HG03139 (cell line): Measurements from ENCODE around the gene SRRT.
"Not testable (repeated sequence)": the region's sequence is repeated elsewhere in the genome, so short reads cannot be mapped to it uniquely, and the experiment has no call there.

ENCODE experiments used
- ATAC-seq: cut with Tn5 transposase; IDR thresholded peaks from one replicate; pipeline ENCODE4 v1.9.1; 2021; ENCODE audit not compliant: unreplicated experiment

Gene SRRT

DNA sequence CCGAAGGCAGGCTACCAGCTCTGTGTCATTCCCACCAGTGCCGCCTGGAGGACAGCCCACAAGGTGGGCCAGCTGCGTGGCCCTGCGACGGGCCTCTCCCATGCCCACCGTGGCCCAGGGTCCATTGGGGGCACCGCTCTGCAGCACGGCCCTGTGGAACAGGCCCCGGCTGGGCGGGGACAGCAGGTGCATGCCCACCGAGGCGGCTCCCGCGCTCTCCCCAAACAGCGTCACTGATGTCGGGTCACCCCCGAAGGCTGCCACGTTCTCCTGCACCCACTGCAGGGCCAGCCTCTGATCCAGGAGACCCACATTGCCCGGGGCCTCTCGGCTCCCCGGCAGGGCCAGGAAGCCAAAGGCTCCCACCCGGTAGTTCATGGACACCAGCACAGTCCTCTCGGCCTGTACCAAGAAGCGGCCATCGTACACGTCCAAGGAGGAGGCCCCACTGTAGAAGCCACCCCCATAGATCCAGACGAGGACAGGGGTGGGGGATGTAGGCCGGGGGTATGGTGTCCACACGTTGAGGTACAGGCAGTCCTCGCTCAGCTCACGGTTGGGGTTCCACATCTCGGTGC, 18.5 kb downstream of the SRRT start:
- no peak for ATAC-seq

DNA sequence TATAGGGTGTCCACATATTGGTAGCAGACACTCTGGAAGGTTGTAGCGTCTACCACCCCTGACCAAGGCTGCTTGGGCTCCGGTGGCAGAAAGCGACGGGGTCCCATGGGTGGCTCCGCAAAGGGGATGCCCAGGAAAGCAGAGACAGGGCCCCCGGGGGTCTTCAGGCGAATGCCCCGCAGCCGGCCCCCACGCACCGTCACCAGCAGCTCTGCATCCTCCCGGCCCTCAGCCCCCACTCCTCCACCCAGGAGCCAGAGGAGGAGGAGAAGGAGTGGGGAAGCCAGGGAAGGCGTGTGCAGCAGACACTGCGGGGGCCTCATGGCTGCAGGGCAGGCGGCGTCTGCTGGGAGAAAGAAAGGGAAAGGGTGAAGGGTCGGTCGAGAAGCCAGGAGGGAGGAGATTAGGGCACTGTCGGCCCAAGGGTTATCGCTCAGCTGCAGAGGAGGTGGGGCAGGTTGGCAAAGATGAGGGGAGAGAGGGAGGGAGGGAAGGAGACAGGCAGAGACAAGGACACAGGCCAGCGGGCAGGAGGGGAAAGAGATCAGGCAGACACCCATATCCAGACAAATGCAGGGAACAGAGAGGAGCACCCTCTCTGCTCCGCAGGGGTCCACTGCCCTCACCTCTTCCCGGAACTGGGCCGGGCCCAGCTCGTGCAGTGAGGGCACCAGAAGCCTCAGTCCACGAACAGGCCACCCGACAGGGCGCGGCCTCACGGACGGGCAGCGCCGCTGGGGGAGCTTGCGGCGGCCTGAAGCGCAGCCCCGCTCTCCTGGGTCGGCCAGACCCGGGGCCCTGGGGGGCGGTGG, 19.2 kb downstream of the SRRT start:
- ATAC-seq = no peak

DNA sequence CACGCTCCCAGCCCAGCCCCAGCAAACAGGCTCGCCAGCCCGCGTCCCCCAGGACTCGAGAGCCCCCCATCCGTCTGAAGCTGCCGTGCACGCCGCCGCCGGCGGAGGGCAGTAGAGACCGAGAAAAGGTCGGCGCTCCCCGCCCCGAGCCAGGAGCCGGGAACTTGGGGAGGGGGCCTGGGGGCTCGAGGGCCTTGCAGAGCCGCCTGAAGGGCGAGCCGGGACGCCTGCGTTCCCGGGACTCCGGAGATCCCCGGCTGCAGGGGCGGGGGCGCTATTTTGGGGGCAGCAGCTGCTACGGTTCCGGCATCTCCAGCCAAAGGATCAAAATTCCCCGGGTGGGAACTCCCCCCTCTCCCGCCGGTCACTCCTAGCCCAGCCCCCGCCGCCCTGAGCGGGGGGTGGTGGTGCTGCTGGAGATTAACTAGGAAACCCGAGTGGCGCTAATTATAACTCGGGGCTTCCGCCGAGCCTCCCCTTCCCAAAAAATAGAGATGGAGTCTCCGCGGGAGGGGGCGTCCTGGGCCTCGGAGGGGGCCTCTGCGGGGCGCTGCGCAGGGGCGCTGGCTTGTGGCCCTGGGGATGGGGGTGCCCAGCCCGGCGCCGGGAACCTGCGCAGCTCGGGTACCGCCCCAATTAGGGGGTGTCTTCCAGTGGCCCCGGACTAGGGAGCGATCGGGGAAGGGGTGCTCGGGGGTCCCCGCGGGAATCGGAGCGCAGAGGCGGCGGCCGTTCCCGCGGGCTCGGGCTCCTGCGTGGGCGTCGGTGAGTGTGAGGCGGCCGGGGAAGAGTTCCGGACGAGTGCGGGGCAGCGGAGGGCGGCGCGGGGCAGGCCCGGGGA, 20.2 kb downstream of the SRRT start:
- ATAC-seq = no peak

DNA sequence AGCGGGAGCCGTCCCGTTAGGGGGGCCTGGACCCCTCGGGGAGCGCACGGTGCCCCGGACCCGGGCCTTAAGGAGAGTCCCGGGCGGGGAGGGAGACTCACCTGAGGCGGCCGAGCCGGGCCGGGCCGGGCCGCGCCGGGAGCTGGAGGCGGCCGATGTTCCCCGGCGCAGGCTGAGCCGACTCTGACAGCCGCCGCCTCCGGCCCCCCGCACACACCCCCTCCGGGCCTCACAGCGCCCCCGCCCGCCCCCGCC, 20.7 kb downstream of the SRRT start, which contains the start of gene ACHE:
TSS of gene ACHE (minus strand) at position 188 of the 255 bp plus-strand sequence. CDS start 1,656 bp downstream, outside the sequence.
- ATAC-seq = no peak

DNA sequence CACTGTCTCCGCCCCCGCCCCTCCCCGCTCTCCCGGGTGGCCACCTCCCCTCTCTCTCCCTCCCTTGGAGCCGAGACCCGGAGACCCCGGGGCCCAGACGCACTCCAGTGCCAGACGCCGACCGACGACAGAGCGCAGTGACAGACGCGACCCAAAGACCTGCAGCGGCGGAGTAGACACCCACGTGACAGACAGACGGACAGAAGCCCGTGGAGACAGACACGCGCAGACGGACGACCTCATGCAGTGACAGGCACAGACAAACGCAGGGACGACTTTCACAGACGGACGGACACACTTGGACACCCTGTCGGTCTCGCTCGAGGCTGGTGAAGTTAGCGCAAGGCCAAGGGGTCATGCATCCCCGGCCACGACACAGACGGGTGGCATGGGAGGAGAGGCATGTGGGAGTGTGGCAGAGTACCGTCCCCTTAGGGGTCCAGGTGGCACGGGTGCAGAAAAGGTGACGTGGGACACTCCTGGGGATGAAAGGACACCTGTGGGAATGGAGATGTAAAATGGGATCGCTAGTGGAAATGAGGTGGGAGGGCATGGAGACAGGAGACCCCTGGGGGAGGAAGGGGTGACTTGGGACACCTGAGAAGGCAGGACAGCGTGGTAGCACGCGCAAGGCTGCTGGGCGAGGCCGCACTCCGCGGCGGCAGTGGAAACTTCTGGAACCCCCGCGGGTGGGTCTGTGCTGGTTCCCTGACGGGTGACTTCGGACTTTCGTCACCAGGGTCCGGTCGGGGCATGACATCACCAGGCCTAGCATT, 21.2 kb downstream of the SRRT start:
- no peak for ATAC-seq

DNA sequence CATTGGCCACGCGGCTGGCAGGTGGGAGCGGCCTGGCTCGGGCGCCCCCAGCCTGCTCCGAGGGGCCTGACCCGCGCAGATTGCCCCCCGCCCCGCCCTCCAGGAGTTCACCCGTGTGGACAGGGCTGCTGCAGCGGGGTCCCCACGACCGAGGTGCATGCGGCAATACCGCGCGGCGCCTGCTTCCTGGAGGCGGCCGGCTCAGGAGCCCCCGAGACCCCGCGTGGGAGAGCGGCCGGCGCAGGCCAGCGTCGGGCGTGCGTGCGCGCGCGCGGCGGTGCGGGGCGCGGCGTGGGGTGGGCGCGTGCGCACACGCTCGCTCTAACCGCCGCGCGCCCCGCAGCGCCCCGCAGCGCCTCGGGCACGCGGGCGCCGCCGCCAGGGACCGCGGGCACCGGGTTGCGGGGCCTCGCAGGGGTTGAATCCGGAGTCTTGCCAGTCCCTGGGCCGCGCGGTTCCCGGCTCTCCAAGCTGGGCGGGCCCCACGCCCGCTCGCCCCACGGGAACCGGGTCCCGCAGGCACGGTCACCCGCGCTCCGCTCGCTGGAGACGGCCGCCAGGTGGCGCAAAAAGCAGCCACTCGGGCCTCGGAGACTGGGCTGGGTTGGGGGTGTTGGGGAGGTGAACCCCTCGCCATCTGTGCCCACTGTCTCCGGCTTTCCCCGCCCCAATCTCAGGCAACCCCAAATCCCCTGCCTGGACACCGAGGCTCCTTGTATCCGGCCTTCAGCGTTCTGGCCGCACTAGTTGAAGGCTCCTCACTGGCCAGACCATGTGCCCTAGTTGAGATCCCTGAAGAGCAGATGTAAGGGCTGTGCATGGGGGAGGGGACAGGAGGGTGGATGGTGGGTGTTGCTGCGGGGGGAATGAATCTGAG, 22.1 kb downstream of the SRRT start:
- ATAC-seq = no peak

DNA sequence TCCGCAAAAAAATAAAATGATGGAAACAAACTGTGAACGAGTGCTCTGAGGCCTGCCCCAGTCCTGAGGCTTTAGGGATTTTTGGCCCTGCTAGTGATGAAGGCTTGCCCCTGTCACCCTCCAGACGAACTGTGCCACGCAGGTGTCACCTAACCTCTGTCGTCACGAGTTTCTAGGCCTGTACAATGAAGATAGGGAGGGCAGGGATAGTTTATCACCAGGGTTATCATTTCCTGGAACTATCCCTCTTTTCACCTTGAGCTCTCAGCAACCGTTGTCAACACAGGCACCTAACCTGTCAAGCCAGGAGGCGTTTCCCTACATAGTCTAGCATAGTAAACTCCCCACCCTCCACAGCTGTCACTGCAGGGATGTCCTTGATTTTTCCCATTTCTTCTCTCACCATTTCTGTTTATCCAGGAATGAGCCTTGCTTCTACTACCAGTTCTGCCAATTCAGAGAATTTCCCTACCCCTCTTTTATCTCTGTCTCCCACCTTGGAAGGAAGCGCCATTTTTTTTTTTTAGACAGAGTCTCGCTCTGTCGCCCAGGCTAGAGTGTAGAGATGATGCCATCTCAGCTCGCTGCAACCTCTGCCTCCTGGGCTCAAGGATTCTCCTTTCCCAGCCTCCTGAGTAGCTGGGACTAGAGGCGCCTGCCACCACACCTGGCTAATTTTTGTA, 23.0 kb downstream of the SRRT start:
- no peak for ATAC-seq

DNA sequence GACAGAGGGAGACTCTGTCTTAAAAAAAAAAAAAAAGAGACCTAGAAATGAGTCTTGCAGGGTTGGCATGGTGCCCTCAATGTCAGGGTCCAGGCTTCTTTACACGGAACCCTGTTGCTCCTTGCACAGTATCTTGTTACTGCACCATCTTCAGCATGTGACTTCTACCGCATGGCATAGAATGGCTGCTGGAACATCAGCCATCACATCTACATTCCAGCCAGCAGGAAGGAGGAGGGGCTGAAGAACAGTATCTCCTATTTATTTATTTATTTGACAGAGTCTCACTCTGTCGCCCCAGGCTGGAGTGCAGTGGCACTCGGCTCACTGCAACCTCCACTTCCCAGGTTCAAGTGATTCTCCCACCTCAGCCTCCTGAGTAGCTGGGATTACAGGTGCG, 24.5 kb downstream of the SRRT start:
- no peak for ATAC-seq

DNA sequence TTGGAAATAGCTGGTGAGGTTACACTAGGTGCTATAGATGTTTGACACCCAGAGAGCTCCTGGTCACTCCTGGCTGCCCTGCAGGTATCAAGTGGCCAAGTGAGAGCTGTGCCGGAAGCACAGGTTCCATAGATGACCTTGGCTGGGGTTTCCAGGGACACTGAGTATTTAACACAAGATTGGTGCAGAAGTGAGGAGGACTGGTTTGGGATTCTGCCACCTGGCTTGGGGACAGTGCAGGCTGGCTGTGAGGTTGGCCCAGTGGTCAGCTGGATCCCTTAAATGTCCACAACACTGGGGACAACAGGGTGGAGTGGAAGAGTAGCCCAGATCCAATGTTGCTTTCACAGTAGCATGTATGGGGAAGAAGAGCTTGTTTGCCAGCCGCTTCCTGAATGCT, 26.1 kb downstream of the SRRT start:
- ATAC-seq = no peak

DNA sequence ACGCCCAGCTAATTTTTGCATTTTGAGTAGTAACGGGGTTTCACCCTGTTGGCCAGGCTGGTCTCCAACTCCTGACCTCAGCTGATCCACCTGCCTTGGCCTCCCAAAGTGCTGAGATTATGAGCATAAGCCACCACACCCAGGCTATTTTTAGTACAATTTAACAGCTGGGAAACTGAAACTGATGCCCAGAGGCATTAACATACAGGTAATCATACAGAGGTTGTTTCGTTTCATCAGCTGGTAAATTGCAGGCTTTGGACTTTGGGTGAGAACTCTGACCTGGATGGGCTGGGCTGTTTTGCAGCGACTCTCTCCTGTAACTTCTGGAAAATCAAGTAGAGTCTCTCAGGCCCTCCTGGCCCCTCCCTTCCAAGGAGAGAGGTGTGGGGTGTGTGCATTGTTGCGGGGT, 27.0 kb downstream of the SRRT start:
- no peak for ATAC-seq

DNA sequence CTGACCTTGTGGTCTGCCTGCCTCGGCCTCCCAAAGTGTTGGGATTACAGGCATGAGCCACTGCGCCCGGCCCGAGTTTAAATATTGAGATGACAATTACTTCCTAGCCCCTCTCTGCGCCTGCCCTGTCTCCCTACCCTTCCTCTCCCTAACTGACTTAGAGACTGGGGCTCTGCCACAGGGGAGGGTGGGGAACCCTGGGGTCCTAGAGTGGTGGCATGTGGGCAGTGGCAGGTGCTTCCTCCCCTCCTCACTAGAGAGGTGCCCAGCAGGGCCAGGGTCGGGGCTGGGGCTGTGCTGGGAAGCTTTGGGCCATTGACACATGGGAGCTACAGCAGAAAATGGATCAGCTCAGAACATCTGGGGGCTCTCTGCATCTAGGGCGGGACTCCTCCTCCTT, 27.7 kb downstream of the SRRT start:
- no peak for ATAC-seq

DNA sequence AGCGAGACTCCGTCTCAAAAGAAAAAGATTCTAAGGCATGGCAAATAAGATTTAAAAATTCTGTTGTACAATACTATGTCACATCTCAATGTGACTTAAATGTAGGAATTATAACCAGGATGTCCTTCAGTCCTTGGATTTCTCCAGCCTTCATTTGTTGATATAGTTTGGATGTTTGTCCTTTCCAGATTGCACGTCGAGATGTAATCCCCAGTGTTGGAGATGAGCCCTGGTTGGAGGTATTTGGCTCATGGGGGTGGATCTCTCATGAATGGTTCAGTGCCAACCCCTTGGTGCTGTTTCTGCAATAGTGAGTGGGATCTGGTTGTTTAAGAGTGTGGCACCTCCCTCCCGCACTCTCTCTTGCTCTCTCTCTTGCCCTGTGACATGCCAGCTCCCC, 33.6 kb downstream of the SRRT start:
- no peak for ATAC-seq

DNA sequence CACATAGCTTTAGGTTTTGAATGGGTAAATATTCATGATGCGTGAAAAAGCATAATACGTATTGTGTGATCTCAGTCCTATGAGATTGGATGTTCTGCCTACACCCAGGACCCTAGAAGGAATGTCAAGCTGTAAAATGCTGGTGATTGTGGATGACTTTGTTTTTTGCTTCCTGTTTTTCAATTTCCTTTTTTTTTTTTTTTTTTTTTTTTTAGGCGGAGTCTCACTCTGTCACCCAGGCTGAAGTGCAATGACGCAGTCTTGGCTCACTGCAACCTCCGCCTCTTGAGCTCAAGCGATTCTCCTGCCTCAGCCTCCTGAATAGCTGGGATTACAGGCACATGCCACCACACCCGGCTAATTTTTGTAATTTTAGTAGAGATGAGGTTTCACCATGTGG, 35.5 kb downstream of the SRRT start:
- ATAC-seq = not testable (repeated sequence)

DNA sequence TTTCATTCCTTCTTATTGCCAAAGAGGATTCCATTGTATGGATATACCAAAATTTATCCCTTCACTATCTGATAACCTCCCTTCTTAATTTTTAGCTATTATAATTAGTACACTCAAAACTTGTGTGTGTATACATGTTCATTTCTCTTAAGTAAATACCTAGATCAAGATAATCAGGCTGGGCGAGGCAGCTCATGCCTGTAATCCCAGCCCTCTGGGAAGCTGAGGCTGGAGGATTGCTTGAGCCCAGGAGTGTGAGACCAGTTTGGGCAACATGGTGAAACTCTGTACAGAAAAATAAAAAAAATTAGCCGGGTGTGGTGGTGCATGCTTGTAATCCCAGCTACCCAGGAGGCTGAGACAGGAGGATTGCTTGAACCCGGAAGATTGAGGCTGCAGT, 36.6 kb downstream of the SRRT start:
- no peak for ATAC-seq

DNA sequence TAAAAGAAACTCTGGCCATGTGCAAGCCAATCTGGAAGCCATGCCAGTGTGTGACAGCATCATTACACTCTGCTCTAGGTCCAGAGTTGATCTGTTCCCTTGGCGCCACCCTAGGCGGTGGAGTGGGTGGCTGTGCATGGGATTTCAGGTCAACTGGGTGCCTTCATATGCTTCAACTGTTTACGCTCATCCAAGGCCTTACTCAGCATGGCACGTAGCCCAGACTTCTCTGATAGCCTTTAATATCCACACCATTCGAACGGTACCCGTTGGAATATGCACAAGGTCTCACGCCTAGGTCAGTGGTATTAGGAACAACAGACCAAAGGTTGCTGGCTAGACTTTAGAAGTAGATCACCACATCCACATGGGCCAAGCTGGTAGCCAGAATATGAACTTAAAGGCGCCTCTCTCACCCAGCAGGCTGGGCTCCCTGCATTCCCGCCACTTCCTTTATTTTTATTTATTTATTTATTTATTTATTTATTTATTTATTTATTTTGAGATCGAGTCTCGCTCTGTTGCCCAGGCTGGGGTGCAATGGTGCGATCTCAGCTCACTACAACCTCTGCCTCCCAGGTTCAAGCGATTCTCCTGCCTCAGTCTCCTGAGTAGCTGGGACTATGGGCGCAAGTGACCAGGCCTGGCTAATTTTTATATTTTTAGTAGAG, 39.4 kb downstream of the SRRT start:
- ATAC-seq = no peak

DNA sequence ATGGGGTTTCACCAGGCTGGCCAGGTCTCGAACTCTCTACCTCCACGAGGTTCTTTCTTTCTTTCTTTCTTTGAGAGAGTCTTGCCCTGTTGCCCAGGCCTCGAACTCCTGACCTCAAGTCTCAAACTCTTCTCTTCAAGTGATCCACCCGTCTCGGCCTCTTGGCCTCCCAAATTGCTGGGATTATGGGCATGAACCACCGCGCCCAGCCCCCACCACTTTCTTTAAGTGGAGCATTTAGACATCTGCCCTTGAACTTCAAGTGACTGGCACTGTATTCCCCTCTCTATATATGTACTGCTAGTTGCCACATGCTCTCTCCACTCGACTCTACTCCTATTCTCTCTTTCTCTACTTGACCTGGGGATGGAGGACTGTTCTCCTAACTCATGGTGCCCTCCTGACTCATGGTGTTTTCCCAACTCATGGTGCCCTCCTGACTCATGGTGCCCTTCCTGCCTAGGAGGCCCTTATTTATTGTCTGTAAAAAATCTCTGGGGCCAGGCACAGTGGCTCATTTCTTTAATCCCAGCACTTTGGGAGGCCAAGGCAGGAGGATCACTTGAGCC, 40.1 kb downstream of the SRRT start:
- ATAC-seq = no peak

DNA sequence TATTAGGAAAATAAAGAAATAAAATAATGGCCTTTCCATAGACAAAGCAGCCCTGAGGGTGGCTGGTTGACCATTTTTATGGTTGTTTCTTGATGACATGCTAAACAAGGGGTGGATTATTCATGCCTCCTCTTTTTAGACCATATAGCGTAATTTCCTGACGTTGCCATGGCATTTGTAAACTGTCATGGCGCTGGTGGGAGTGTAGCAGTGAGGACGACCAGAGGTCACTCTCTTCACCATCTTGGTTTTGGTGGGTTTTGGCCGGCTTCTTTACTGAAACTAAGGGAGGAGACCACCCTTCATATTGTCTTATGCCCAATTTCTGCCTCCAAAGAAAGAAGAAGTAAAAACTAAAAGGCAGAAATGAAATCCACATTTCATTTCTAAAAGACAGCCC, 44.4 kb downstream of the SRRT start:
- not testable (repeated sequence) for ATAC-seq

DNA sequence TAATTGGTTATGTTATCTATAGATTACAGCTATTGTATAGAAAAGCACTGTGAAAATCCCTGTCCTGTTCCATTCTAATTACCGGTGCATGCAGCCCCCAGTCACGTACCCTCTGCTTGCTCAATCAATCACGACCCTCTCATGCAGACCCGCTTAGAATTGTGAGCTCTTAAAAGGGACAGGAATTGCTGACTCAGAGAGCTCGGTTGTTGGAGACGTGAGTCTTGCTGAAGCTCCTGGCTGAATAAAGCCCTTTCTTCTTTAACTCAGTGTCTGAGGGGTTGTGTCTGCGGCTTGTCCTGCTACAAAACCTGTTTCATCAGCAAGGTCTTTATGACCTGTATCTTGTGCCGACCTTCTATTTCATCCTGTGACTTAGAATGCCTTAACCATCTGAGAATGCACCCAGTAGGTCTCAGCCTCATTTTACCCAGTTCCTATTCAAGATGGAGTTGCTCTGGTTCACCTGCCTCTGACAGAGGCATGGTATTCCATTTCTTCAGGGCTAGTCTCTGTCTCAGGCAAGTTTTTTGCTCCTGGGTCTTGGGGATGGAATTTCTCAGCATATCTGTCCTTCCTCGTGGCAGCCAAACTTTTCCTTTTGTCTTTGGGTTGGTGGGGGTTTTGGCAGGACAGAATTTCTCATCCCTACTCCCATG, 45.0 kb downstream of the SRRT start:
- ATAC-seq = not testable (repeated sequence)
